Skeletal muscle tissue (tissue), 4 donors: ENCODE results near the gene MMP14. TPM values are rescaled to one million over a fixed set of nuclear protein-coding genes. Genes with fewer than 3 reads are reported as not detected.
A peak's percentile ranks its signal among the peaks of the same experiment; 100 is the strongest.
"Not testable (repeated sequence)": the region's sequence is repeated elsewhere in the genome, so short reads cannot be mapped to it uniquely, and the experiment has no call there.

Experiments used
- H3K27ac ChIP-seq: one replicate; pipeline ENCODE4 v1.7.0; 2013; ENCODE audit warnings: mild to moderate bottlenecking, low read depth, low read length, inconsistent platforms
- H3K27me3 ChIP-seq, 3 donors: one replicate each; pipeline ENCODE4 v1.7.0; 2013; ENCODE audit warnings: low read length in 3 of 3; ENCODE audit not compliant: control insufficient read depth in 3 of 3, insufficient read depth in 3 of 3
- H3K36me3 ChIP-seq, 3 donors: one replicate each; pipeline ENCODE4 v1.7.0; 2013; ENCODE audit warnings: low read length in 3 of 3; ENCODE audit not compliant: control insufficient read depth in 3 of 3, insufficient read depth in 3 of 3
- H3K4me1 ChIP-seq, 3 donors: one replicate each; pipeline ENCODE4 v1.7.0; 2013; ENCODE audit warnings: low read length in 3 of 3, mild to moderate bottlenecking in 3 of 3; ENCODE audit not compliant: control insufficient read depth in 3 of 3, insufficient read depth in 3 of 3
- H3K4me3 ChIP-seq, 3 donors: one replicate each; pipeline ENCODE4 v1.7.0; 2013; ENCODE audit warnings: low read length in 3 of 3
- H3K9ac ChIP-seq, 3 donors: one replicate each; pipeline ENCODE4 v1.7.0; 2013; ENCODE audit warnings: low read length in 3 of 3, mild to moderate bottlenecking in 3 of 3, moderate library complexity in 2 of 3, low read depth in 1 of 3
- H3K9me3 ChIP-seq, 3 donors: one replicate each; pipeline ENCODE4 v1.7.0; 2013; ENCODE audit warnings: low read length in 3 of 3; ENCODE audit not compliant: control insufficient read depth in 3 of 3
- total RNA-seq: library from RNA; depleted of rRNA; stranded (reverse); fragments of >200 nt; gene quantifications from one replicate; pipeline ENCODE4 v1.2.3, GENCODE V29; 2014
- donor health status: Osteomylitis.

Gene MMP14
- total RNA-seq, 1 donor from 2014 or later, result 96.0 TPM

- peak overlapping the region; percentile 25 for H3K27ac ChIP-seq
- peak overlapping the region in 1 of 3 donors; percentile 45 for H3K9ac ChIP-seq
- no peak overlapping the region for H3K4me3 ChIP-seq
- no peaks in the 10 kb centered on the region for H3K9me3 ChIP-seq
- H3K36me3 ChIP-seq, result peaks cover 13 to 29% (median 16%) of the 10 kb centered on the region in 3 donors
- no peaks in the 10 kb centered on the region for H3K27me3 ChIP-seq
- H3K4me1 ChIP-seq, result peaks cover 48 to 58% (median 54%) of the 10 kb centered on the region in 3 donors
These were observed 10.5 kb downstream of the MMP14 start for GRCh38 chr14:22846811-22847307.

- no peaks in the 10 kb centered on the region for H3K9me3 ChIP-seq
- H3K27ac ChIP-seq, result peak overlapping the region; percentile 91
- H3K9ac ChIP-seq, result peak overlapping the region in 2 of 3 donors; percentile 45 to 71
- peaks cover 5 to 20% (median 9%) of the 10 kb centered on the region in 3 donors for H3K36me3 ChIP-seq
- peak overlapping the region in 1 of 3 donors; percentile 10 for H3K4me3 ChIP-seq
- H3K4me1 ChIP-seq, result peaks cover 50 to 61% (median 56%) of the 10 kb centered on the region in 3 donors
- H3K27me3 ChIP-seq, result no peaks in the 10 kb centered on the region
These were observed 11.4 kb downstream of the MMP14 start for GRCh38 chr14:22847661-22848341.

GRCh38 chr14:22848351-22849164, 12.2 kb downstream of the MMP14 start:
- peaks cover 56 to 69% (median 61%) of the 10 kb centered on the region in 3 donors for H3K4me1 ChIP-seq
- peak overlapping the region; percentile 45 to 71 (median 51) for H3K9ac ChIP-seq
- peak overlapping the region; percentile 91 for H3K27ac ChIP-seq
- H3K9me3 ChIP-seq, result no peaks in the 10 kb centered on the region
- H3K4me3 ChIP-seq, result peak overlapping the region; percentile 10 to 45 (median 43)
- H3K36me3 ChIP-seq, result peaks cover 3 to 13% (median 5%) of the 10 kb centered on the region in 3 donors
- H3K27me3 ChIP-seq, result no peaks in the 10 kb centered on the region

- peak overlapping the region; percentile 37 to 54 (median 43) for H3K4me3 ChIP-seq
- H3K27ac ChIP-seq, result peak overlapping the region; percentile 91
- peaks cover 2 to 10% (median 4%) of the 10 kb centered on the region in 3 donors for H3K36me3 ChIP-seq
- H3K9ac ChIP-seq, result peak overlapping the region; percentile 51 to 71 (median 52)
- no peaks in the 10 kb centered on the region for H3K9me3 ChIP-seq
- H3K27me3 ChIP-seq, result no peaks in the 10 kb centered on the region
- peaks cover 56 to 70% (median 61%) of the 10 kb centered on the region in 3 donors for H3K4me1 ChIP-seq
These were observed 12.9 kb downstream of the MMP14 start for GRCh38 chr14:22849212-22849819.

- peak overlapping the region; percentile 66 to 79 (median 67) for H3K9ac ChIP-seq
- H3K27me3 ChIP-seq, result no peaks in the 10 kb centered on the region
- H3K9me3 ChIP-seq, result no peaks in the 10 kb centered on the region
- peak overlapping the region; percentile 14 to 45 (median 40) for H3K4me3 ChIP-seq
- no peaks in the 10 kb centered on the region for H3K36me3 ChIP-seq
- H3K27ac ChIP-seq, result peak overlapping the region; percentile 91
- H3K4me1 ChIP-seq, result peaks cover 53 to 64% (median 56%) of the 10 kb centered on the region in 3 donors
These were observed 14.8 kb downstream of the MMP14 start for GRCh38 chr14:22850944-22851764.

GRCh38 chr14:22852178-22852577, 15.8 kb downstream of the MMP14 start:
- H3K9ac ChIP-seq, H3K9me3 ChIP-seq, H3K4me3 ChIP-seq, H3K27me3 ChIP-seq, H3K36me3 ChIP-seq: not testable (repeated sequence)
- peak overlapping the region; percentile 91 for H3K27ac ChIP-seq
- peaks cover 47 to 55% (median 50%) of the 10 kb centered on the region in 3 donors for H3K4me1 ChIP-seq

- no peak overlapping the region for H3K27ac ChIP-seq
These were observed 16.2 kb downstream of the MMP14 start for GRCh38 chr14:22852599-22852939.

GRCh38 chr14:22852940-22853767, 16.8 kb downstream of the MMP14 start:
- Histone ChIP-seq H3K36me3 (no peaks in the 10 kb centered on the region), H3K4me3 (peak overlapping the region; percentile 75 to 78 (median 77)), H3K9me3 (no peaks in the 10 kb centered on the region), H3K4me1 (peaks cover 41 to 48% (median 43%) of the 10 kb centered on the region in 3 donors), H3K9ac (peak overlapping the region; percentile 71 to 83 (median 79)), H3K27me3 (no peaks in the 10 kb centered on the region), H3K27ac (no peak overlapping the region)

More at GRCh38 chr14:22852599-22852939, 16.2 kb downstream of the MMP14 start:
- H3K27me3 ChIP-seq, result no peaks in the 10 kb centered on the region
- no peaks in the 10 kb centered on the region for H3K9me3 ChIP-seq
- no peak overlapping the region for H3K4me3 ChIP-seq
- H3K4me1 ChIP-seq, result peaks cover 47 to 54% (median 49%) of the 10 kb centered on the region in 3 donors
- H3K36me3 ChIP-seq, result no peaks in the 10 kb centered on the region
- H3K9ac ChIP-seq, result peak overlapping the region in 1 of 3 donors; percentile 71
